Right hindlimb (tissue), 1 donor: ENCODE measurements around the gene NFE2L2.
"Not testable (repeated sequence)": the region's sequence is repeated elsewhere in the genome, so short reads cannot be mapped to it uniquely, and the experiment has no call there.

Experiments used
- DNase-seq: peaks from one replicate; pipeline ENCODE4 v3.0.0-alpha.2; 2018

The NFE2L2 gene

GRCh38 chr2:177264693-177265587, at the start of gene NFE2L2:
Gene NFE2L2 (minus strand): TSS chr2:177264727. CDS start chr2:177264576, 151 bp downstream.
- DNase-seq = peak; percentile 97

GRCh38 chr2:177314194-177314593, 49.7 kb upstream of the NFE2L2 start:
- no peak for DNase-seq

GRCh38 chr2:177313162-177313781, 48.7 kb upstream of the NFE2L2 start:
- DNase-seq = no peak

- DNase-seq = no peak
Measured at GRCh38 chr2:177312562-177312961, 48.0 kb upstream of the NFE2L2 start.

- not testable (repeated sequence) for DNase-seq
Measured at GRCh38 chr2:177309672-177310309, 45.3 kb upstream of the NFE2L2 start.

- DNase-seq = no peak
Measured at GRCh38 chr2:177306550-177306949, 42.0 kb upstream of the NFE2L2 start.

- DNase-seq = no peak
Measured at GRCh38 chr2:177303939-177304338, 39.4 kb upstream of the NFE2L2 start.

- DNase-seq = no peak
Measured at GRCh38 chr2:177302552-177302951, 38.0 kb upstream of the NFE2L2 start.

GRCh38 chr2:177298191-177298590, 33.7 kb upstream of the NFE2L2 start:
- no peak for DNase-seq

- no peak for DNase-seq
Measured at GRCh38 chr2:177296040-177296439, 31.5 kb upstream of the NFE2L2 start.

GRCh38 chr2:177295484-177295883, 31.0 kb upstream of the NFE2L2 start:
- peak; percentile 27 for DNase-seq

GRCh38 chr2:177291701-177292100, 27.2 kb upstream of the NFE2L2 start:
- DNase-seq = no peak

- no peak for DNase-seq
Measured at GRCh38 chr2:177289824-177290628, 25.5 kb upstream of the NFE2L2 start.

GRCh38 chr2:177287814-177288213, 23.3 kb upstream of the NFE2L2 start:
- no peak for DNase-seq

- no peak for DNase-seq
Measured at GRCh38 chr2:177285892-177286715, 21.6 kb upstream of the NFE2L2 start.

GRCh38 chr2:177284531-177284930, 20.0 kb upstream of the NFE2L2 start:
- no peak for DNase-seq

- no peak for DNase-seq
Measured at GRCh38 chr2:177283906-177284305, 19.4 kb upstream of the NFE2L2 start.

GRCh38 chr2:177282787-177283572, 18.5 kb upstream of the NFE2L2 start:
- no peak for DNase-seq

GRCh38 chr2:177282181-177282641, 17.7 kb upstream of the NFE2L2 start:
- no peak for DNase-seq

GRCh38 chr2:177281400-177282180, 17.1 kb upstream of the NFE2L2 start:
- no peak for DNase-seq
